Mucosa of gallbladder (tissue), 1 donor: ENCODE results near the gene PTMS. TPM values are rescaled to one million over a fixed set of nuclear protein-coding genes. Genes with fewer than 3 reads are reported as not detected.

Experiments
- total RNA-seq: library from RNA; stranded (reverse); gene quantifications from one replicate; pipeline ENCODE4 v1.2.1, GENCODE V29; 2021
- donor health status: DM: no; HTN: no; CAD: no.

Gene PTMS
- total RNA-seq, 1 donor from 2014 or later = 293 TPM

Other genes with a start within 250 kb of the PTMS start
- gene GAPDH, start 231.8 kb upstream of the PTMS start, total RNA-seq = 2,392 TPM
- 14.2 TPM for gene IFFO1, start 210.3 kb upstream of the PTMS start, total RNA-seq
- 19.2 TPM for gene NOP2, start 198.1 kb upstream of the PTMS start, total RNA-seq
- 220 TPM for gene CHD4, start 159.0 kb upstream of the PTMS start, total RNA-seq
- gene LPAR5, start 130.4 kb upstream of the PTMS start, total RNA-seq = 15.0 TPM
- gene ACRBP, start 118.9 kb upstream of the PTMS start, total RNA-seq = 9.8 TPM
- gene ING4, start 103.2 kb upstream of the PTMS start, total RNA-seq = 58.0 TPM
- 60.6 TPM for gene ZNF384, start 77.0 kb upstream of the PTMS start, total RNA-seq
- 5.0 TPM for gene PIANP, start 65.5 kb upstream of the PTMS start, total RNA-seq
- 61.4 TPM for gene COPS7A, start 42.3 kb upstream of the PTMS start, total RNA-seq
- 175 TPM for gene MLF2, start 13.2 kb upstream of the PTMS start, total RNA-seq
- 1.4 TPM for gene LAG3, start 6.2 kb downstream of the PTMS start, total RNA-seq
- gene CD4, start 23.2 kb downstream of the PTMS start, total RNA-seq = 32.1 TPM
- 12.3 TPM for gene GPR162, start 55.5 kb downstream of the PTMS start, total RNA-seq
- 28.1 TPM for gene P3H3, start 62.0 kb downstream of the PTMS start, total RNA-seq
- gene GNB3, start 74.6 kb downstream of the PTMS start, total RNA-seq = 3.3 TPM
- gene CDCA3, start 84.9 kb downstream of the PTMS start, total RNA-seq = 2.2 TPM
- gene USP5, start 85.8 kb downstream of the PTMS start, total RNA-seq = 98.4 TPM
- gene TPI1, start 101.2 kb downstream of the PTMS start, total RNA-seq = 610 TPM
- gene SPSB2, start 106.9 kb downstream of the PTMS start, total RNA-seq = 33.7 TPM
- gene LRRC23, start 138.5 kb downstream of the PTMS start, total RNA-seq = 13.1 TPM
- 30.5 TPM for gene ENO2, start 148.2 kb downstream of the PTMS start, total RNA-seq
- 153 TPM for gene ATN1, start 161.6 kb downstream of the PTMS start, total RNA-seq
- not detected for gene RNU7-1, start 177.5 kb downstream of the PTMS start, total RNA-seq
- gene C12orf57, start 177.7 kb downstream of the PTMS start, total RNA-seq = 265 TPM
- 66.4 TPM for gene PTPN6, start 185.0 kb downstream of the PTMS start, total RNA-seq
- gene PHB2, start 204.3 kb downstream of the PTMS start, total RNA-seq = 141 TPM
- 31.8 TPM for gene EMG1, start 204.6 kb downstream of the PTMS start, total RNA-seq